ENCODE results near the gene TFDP1.

Gene TFDP1

DNA sequence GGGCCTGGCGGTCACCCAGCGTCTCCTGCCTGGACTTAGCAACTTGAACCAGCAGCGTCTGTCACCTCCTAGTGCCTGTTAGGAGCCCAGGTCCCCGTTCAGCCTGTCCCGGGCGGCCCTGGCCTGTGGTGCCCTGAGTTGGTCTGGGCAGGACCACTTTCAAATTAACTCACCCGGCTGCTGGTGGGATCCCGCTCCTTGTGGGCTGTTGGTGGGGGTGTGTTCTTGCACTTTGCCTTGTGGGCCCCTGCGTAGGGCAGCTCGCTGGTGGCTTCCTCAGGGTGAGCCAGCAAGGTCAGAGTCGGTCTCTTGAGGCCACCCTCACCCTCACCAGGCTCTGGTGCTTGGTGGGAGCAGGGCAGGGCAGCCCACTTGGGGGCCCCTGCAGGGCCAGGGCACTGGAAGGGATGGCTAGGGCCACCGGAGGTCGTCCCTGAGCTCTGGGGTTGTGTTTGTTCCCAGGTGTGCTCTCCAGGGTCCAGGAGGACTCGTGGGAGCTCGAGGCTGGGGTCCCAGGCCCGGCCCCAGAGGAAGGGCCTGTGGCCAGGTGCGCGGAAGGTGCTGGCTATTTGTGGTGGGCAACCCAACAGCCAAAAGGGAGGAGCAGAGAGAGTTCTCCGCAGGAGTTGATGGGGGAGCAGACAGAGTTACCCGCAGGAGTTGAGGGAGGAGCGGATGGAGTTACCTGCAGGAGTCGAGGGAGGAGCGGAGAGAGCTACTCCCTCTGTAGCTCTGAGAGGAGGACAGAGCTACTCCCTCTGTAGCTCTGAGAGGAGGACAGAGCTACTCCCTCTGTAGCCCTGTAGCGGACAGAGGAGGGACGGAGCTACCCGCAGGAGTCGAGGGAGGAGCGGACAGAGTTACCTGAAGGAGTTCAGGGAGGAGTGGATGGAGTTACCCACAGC, 16.9 kb downstream of the TFDP1 start:
- no peak for DNase-seq

GRCh38 chr13:113602291-113602988, 17.9 kb downstream of the TFDP1 start:
- DNase-seq, result no peak

DNA sequence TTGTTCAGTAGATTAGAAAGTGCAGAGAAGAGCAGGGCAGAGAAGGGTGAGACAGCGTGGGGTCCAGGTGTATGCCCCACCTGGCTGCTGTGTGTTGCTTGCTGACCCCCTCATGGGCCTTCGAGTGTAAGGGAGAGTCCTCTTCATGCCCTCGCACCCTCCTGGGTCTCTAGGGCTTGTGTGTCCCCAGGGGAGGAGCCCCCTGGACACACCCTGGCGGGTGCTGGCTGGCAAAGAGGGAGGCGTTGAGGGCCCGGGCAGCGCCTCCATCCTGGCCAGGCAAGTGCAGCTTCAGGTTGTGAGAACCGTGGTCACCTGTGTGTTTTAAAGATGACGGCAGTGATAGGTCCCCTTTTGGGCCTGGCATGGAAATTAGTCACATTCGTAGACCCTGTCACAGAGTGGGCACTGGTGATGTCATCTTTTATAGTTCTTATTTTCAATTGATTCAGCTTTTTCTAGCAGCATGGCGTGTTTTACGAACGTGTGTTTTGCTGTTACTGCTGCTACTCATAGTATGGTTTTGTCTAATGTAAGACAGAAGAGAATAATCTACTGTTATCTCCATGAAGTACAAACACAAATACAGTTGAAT, 18.7 kb downstream of the TFDP1 start:
- no peak for DNase-seq

GRCh38 chr13:113604186-113604585, 19.6 kb downstream of the TFDP1 start:
- no peak for DNase-seq

DNA sequence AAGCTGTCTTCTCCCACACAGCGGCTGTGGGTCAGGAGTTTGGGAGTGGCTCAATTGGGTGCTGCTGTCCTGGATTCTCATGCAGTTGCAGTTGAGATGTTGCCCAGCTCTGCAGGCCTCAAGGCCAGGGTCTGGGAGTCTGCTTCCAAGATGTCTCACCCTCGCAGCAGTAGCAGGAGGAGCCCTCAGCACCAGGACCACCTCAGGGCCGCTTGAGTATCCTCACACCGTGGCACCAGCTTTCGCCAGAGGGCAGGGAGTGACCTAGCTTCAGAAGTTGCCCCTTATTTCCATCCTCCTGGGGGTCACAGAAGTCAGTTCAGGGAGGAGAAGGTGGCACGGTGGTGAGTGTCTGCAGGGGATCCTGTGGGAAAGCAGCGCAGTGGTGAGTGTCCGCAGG, 20.9 kb downstream of the TFDP1 start:
- no peak for DNase-seq

DNA sequence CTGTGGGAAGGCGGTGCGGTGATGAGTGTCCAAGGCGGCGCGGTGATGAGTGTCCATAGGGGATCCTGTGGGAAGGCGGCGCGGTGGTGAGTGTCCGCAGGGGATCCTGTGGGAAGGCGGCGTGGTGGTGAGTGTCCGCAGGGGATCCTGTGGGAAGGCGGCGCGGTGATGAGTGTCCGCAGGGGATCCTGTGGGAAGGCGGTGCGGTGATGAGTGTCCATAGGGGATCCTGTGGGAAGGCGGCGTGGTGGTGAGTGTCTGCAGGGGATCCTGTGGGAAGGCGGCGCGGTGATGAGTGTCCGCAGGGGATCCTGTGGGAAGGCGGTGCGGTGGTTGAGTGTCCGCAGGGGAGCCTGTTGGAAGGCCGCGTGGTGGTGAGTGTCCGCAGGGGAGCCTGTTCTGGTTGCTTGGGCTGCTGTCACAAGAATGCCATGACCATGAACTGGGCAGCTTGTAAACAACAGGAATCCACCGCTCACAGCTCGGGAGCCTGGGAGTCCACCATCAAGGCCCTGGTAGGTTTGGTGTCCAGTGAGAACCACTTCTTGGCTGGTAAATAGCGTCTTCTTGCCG, 21.4 kb downstream of the TFDP1 start:
- no peak for DNase-seq

DNA sequence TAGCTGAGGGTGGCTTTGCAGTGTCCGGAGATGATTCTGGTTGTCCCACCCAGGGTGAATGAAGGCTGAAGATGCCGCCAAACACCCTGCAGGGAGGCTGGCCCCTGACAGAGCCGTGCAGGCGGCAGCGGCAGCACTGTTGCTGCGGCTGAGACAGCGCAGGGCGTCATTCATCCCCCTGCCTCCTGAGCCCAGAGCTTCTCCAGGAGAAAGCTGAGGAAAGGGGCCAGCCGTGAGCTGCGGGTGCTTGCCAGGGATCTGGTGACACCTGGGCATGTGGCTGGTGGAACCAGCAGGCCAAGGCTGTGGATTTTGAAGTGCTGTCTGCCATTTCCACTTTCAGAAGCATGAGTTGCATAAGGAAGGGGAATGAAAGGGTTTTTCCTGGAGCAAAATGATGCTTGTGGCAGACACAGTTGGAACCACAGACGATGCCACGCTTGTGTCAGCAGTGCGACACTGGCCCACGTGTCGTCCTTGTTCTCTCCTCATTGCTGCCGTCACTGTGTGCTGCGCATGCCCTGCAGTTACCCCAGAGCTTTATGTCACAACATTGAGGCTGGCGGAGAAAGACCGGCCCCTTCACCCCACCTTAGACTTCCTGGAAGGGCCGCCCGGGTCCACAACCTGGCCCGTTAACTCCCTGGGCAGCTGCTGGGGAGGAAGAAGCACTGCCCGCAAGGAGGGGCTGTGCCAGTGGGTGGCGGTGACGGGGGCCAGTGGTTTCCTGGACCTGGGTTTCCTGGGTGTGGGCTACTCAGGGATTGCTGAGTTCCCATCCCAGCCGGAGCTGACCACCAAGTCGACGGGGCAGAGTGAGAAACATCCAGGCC, 22.7 kb downstream of the TFDP1 start:
- no peak for DNase-seq

- no peak for DNase-seq
Measured at GRCh38 chr13:113607889-113608635, 23.5 kb downstream of the TFDP1 start.

GRCh38 chr13:113608967-113609533, 24.5 kb downstream of the TFDP1 start:
- DNase-seq, result no peak

- DNase-seq, result no peak
Measured at GRCh38 chr13:113609616-113610015, 25.1 kb downstream of the TFDP1 start.

DNA sequence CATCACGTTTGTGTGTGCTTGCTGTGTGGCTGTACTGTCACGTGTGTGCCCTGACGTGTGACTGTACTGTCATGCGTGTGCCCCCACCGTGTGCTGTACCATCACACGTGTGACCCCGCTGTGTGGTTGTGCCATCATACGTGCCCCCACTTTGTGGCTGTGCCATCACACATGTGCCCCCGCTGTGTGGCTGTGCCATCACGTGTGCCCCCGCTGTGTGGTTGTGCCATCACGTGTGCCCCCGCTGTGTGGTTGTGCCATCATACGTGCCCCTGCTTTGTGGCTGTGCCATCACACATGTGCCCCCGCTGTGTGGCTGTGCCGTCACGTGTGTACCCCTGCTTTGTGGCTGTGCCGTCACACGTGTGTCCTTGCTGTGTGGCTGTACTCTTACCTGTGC, 25.7 kb downstream of the TFDP1 start:
- DNase-seq, result no peak

DNA sequence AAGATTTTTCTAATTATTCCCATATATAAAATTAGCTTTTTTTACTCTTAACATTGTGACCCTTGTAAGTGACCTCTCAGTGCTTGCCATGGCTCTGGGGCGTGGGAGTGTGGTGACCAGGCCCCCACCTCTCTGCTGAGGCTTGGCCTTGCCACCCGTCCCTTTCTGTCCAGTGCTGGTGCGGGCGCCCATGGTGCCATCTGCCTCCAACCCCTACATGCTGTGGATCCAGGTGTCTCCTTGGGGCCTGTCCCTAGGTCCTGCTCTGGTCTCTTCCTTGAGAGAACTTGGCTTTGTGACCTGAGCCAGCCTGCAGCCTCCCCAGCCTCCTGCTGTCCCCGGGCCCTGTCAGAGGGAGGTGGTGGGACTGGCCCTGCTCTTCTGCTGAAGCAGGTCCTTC, 27.4 kb downstream of the TFDP1 start:
- DNase-seq, result no peak

GRCh38 chr13:113612607-113613006, 28.1 kb downstream of the TFDP1 start:
- no peak for DNase-seq

- no peak for DNase-seq
Measured at GRCh38 chr13:113613789-113614379, 29.3 kb downstream of the TFDP1 start.

DNA sequence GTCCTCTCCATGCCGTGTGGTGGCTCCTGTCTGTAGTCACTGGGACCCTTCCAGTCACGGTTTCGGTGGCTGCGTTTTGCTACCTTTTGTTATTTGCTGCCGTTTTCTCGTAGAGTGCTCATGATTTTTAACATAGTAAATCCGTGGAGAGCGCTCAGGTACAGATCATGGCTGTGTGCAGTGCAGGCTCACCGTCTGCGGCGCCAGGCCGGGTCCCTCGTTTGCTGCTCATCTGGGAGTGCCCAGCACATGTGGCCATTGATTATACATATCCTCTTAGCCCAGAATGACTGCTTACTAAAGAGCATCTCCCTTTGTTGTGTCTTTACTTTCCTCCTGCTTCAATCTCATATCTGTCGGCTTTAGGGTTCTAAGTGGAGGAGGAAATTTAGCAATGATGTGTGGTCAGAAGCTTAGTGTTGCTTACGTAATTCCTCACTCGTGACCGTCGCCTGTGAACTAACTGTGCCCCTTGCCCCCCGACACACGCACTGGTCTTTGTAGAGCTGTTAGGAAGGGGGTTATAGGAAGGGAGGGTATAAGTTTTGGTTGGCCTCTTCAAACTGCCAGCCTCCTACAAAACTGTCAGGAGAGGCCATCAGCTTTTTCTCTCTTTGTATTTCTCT, 31.8 kb downstream of the TFDP1 start:
- no peak for DNase-seq

DNA sequence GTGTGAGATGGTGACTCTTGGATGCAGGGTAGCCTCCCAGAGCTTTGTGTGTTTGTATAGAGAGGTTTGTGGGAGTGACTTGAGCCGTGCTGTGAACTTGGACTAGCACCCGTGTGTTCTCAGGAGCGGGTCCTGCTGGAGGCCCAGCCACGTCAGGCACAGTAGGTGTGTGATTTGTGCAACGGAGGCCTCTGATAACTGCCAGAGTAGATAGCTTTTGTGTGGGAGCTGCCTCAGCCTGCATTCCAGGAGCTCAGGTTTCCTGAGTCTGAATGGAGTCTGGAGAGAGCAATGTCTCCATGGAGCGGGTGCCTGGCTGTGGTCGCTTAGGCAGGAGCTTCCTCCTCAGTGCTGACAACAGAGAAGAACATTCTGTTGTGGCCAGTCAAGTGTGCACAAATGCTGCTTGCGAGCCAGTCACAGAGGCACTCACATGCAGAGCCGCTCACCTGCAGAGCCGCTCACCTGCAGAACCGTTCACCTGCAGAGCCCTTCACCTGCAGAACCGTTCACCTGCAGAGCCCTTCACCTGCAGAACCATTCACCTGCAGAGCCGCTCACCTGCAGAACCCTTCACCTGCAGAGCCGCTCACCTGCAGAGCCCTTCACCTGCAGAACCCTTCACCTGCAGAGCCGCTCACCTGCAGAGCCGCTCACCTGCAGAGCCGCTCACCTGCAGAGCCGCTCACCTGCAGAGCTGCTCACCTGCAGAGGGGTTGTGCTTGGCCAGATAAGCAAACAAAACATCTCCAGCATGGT, 32.6 kb downstream of the TFDP1 start:
- DNase-seq, result no peak

GRCh38 chr13:113617961-113618360, 33.4 kb downstream of the TFDP1 start:
- DNase-seq, result no peak

DNA sequence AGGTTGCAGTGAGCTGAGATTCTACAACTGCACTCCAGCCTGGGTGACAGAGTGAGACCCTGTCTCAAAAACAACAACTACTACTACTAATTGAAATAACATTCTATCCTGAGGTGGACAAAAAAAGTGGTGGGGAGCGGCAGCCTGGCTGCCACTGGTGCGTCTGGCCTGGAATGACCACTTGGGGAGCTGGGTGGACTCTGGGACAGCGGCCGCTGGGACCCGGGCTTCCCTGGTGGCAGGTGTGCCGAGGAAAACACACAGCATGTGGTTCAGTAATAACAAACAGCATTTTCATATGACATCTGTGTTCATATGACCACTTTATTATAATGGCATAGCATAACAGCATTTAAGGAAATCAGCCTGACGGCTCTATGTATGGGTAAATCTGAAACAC, 33.9 kb downstream of the TFDP1 start:
- DNase-seq, result no peak

- no peak for DNase-seq
Measured at GRCh38 chr13:113620036-113620796, 35.7 kb downstream of the TFDP1 start.
